Liver (tissue), 9 donors: ENCODE data around the gene MAG. TPM values are rescaled to one million over a fixed set of nuclear protein-coding genes. Genes with fewer than 3 reads are reported as not detected.

ENCODE experiments used
- DNase-seq: peaks from one replicate; pipeline ENCODE4 v3.0.0-alpha.2; 2017; ENCODE audit warnings: low spot score
- H3K27ac ChIP-seq, 2 donors: one replicate each; pipeline ENCODE4 v1.7.0; 2013; ENCODE audit warnings: inconsistent platforms in 2 of 2, low read length in 2 of 2, control low read depth in 1 of 2, low read depth in 1 of 2, mild to moderate bottlenecking in 1 of 2
- H3K27me3 ChIP-seq, 4 donors: one replicate each; pipeline versions ENCODE4 v1.6.1 to v1.7.0; 2013; ENCODE audit warnings: low read length in 3 of 4, inconsistent platforms in 1 of 4, mild to moderate bottlenecking in 1 of 4, moderate library complexity in 1 of 4; ENCODE audit not compliant: control insufficient read depth in 4 of 4, insufficient read depth in 4 of 4
- H3K36me3 ChIP-seq, 4 donors: one replicate each; pipeline versions ENCODE4 v1.6.1 to v1.7.0; 2013; ENCODE audit warnings: low read length in 3 of 4, mild to moderate bottlenecking in 3 of 4, low read depth in 1 of 4, moderate library complexity in 1 of 4; ENCODE audit not compliant: control insufficient read depth in 4 of 4, insufficient read depth in 3 of 4
- H3K4me1 ChIP-seq, 4 donors: one replicate each; pipeline versions ENCODE4 v1.6.1 to v1.7.0; 2013; ENCODE audit warnings: low read length in 3 of 4, mild to moderate bottlenecking in 3 of 4, moderate library complexity in 1 of 4; ENCODE audit not compliant: control insufficient read depth in 4 of 4, insufficient read depth in 4 of 4
- H3K4me3 ChIP-seq, 3 donors: one replicate each; pipeline versions ENCODE4 v1.6.1 to v1.7.0; 2013; ENCODE audit warnings: low read length in 3 of 3, control low read depth in 1 of 3, low read depth in 1 of 3, mild to moderate bottlenecking in 1 of 3
- H3K9ac ChIP-seq, 2 donors: one replicate each; pipeline ENCODE4 v1.7.0; 2013; ENCODE audit warnings: low read length in 2 of 2, mild to moderate bottlenecking in 2 of 2, moderate library complexity in 2 of 2, control low read depth in 1 of 2, low read depth in 1 of 2
- H3K9me3 ChIP-seq, 4 donors: one replicate each; pipeline versions ENCODE4 v1.6.1 to v1.7.0; 2013; ENCODE audit warnings: low read length in 3 of 4; ENCODE audit not compliant: control insufficient read depth in 4 of 4
- CTCF ChIP-seq: fragments of 150-350 bp; IDR thresholded peaks from 2 replicates; pipeline ENCODE4 v1.5.1; 2017; ENCODE audit warnings: improper control_type of control experiment, low read depth, low read length; ENCODE audit not compliant: missing input control
- EGR1 ChIP-seq, 2 donors: IDR thresholded peaks; 2 replicates each; pipeline ENCODE4 v1.6.1; 2016 to 2018; ENCODE audit warnings: antibody characterized with exemption in 2 of 2, low read depth in 2 of 2
- FOXA1 ChIP-seq: IDR thresholded peaks from 2 replicates; pipeline ENCODE4 v1.6.1; 2016; ENCODE audit warnings: antibody characterized with exemption
- FOXA2 ChIP-seq: IDR thresholded peaks from 2 replicates; pipeline ENCODE4 v1.6.1; 2016; ENCODE audit warnings: antibody characterized with exemption
- GABPA ChIP-seq, 2 donors: IDR thresholded peaks in 1 of 2; conservative IDR thresholded peaks in 1 of 2; 2 replicates each; pipeline ENCODE4 v1.6.1; 2016; ENCODE audit warnings: antibody characterized with exemption in 2 of 2, mild to moderate bottlenecking in 1 of 2, moderate library complexity in 1 of 2
- JUND ChIP-seq, 2 donors: IDR thresholded peaks; 2 replicates each; pipeline ENCODE4 v1.6.1; 2016; ENCODE audit warnings: antibody characterized with exemption in 2 of 2
- MAX ChIP-seq: IDR thresholded peaks from 2 replicates; pipeline ENCODE4 v1.6.1; 2016; ENCODE audit warnings: antibody characterized with exemption
- NR2F2 ChIP-seq: IDR thresholded peaks from 2 replicates; pipeline ENCODE4 v1.6.1; 2016; ENCODE audit warnings: antibody characterized with exemption
- RAD21 ChIP-seq, 2 donors: IDR thresholded peaks; 2 replicates each; pipeline ENCODE4 v1.6.1; 2016; ENCODE audit warnings: antibody characterized with exemption in 2 of 2, mild to moderate bottlenecking in 2 of 2
- REST ChIP-seq: IDR thresholded peaks from 2 replicates; pipeline ENCODE4 v1.6.1; 2016; ENCODE audit warnings: antibody characterized with exemption, mild to moderate bottlenecking
- RXRA ChIP-seq, 2 donors: IDR thresholded peaks; 2 replicates each; pipeline ENCODE4 v1.6.1; 2017 to 2018; ENCODE audit warnings: antibody characterized with exemption in 2 of 2, mild to moderate bottlenecking in 1 of 2
- SP1 ChIP-seq: IDR thresholded peaks from 2 replicates; pipeline ENCODE4 v1.6.1; 2018; ENCODE audit warnings: antibody characterized with exemption, mild to moderate bottlenecking
- TAF1 ChIP-seq: conservative IDR thresholded peaks from 2 replicates; pipeline ENCODE4 v1.6.1; 2016; ENCODE audit warnings: antibody characterized with exemption, mild to moderate bottlenecking
- WGBS: extraction: QIAGEN DNeasy Blood & Tissue Kit; methylation state at CpG from one replicate; pipeline ENCODE4 v1.1.7; 2013; 5-methylcytosine and 5-hydroxymethylcytosine counted together
- polyA plus RNA-seq, 2 donors: library from polyadenylated mRNA; stranded (reverse) in 1 of 2; unstranded in 1 of 2; fragments of 200-250 nt in 1 of 2; fragments of >200 nt in 1 of 2; fragmentation: Nextera tagmentation in 1 of 2; extraction: Ambion mirVana in 1 of 2; gene quantifications; one replicate each; pipeline versions ENCODE4 v1.2.1 to v1.2.3, GENCODE V29; 2013 to 2015
- total RNA-seq, 2 donors: library from RNA; depleted of rRNA; stranded (reverse); fragments of >200 nt; gene quantifications; one replicate each; pipeline ENCODE4 v1.2.3, GENCODE V29; 2014
- TF ChIP-seq, protein P1 (sequence below): IDR thresholded peaks from 2 replicates; pipeline ENCODE4 v1.6.1; 2016; ENCODE audit warnings: antibody characterized with exemption
- donor health status: healthy.
- donor health status: healthy.
- donor health status: healthy.
- donor health status: healthy.
- donor health status: healthy.

MAG gene
- total and polyA plus RNA-seq, 4 donors = 0.29 to 3.9 (median 0.33) TPM; not detected in 1

DNA sequence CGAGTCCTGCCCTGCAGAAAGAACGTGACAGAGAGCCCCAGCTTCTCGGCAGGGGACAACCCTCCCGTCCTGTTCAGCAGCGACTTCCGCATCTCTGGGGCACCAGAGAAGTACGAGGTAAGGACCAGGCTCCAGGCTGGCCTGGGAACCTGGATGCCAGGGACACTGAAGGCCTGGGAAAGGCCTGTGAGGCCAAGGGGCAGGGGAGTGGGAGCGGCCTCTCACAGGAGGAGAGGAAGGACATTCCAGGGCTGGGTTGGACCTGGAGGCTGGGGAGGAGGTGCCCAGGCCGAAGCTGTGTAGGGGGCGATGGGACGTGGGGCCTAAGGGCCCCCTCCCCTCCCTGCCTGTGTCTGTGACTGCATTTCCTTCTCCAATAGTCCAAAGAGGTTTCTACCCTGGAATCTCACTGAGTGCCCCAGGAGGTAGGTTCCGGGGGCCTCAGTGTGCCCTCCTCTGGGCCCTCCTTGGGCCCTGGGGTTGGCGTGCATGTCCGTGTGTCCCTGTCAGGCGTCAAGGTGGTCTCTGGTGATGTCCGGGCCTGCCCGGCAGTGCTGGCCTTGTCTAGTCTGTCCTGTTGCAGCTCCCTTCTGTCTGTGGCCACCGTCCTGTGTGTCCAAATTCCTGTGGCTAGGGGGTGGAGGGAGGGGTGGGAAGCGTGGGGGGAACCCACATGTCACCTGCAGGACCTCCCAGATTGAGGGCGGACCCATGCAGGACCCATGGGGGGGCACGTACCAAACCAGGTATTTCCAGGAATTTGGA lies 20.1 kb downstream of the MAG start:
- H3K9me3 ChIP-seq = no peaks in the 10 kb centered on the region
- WGBS = 92% methylated on average over 21 of the region's 21 CpGs
- H3K27me3 ChIP-seq = no peaks in the 10 kb centered on the region
- no peak overlapping the region for H3K9ac ChIP-seq
- H3K27ac ChIP-seq = no peak overlapping the region
- TF ChIP-seq RAD21 (IDR thresholded peaks at IDR 0.05) (no peak), REST (no peak), GABPA (IDR thresholded peaks at IDR 0.05 in 1 of 2, conservative IDR thresholded peaks at IDR 0.05 in 1 of 2) (no peak), NR2F2 (no peak), FOXA1 (no peak), TAF1 (no peak), JUND (IDR thresholded peaks at IDR 0.05) (no peak), FOXA2 (no peak), RXRA (IDR thresholded peaks at IDR 0.05) (no peak), EGR1 (IDR thresholded peaks at IDR 0.05; ENCODE audit: low read depth in 2 of 2) (no peak), SP1 (no peak), CTCF (no peak), MAX (no peak)
- TF ChIP-seq, protein P1, sequence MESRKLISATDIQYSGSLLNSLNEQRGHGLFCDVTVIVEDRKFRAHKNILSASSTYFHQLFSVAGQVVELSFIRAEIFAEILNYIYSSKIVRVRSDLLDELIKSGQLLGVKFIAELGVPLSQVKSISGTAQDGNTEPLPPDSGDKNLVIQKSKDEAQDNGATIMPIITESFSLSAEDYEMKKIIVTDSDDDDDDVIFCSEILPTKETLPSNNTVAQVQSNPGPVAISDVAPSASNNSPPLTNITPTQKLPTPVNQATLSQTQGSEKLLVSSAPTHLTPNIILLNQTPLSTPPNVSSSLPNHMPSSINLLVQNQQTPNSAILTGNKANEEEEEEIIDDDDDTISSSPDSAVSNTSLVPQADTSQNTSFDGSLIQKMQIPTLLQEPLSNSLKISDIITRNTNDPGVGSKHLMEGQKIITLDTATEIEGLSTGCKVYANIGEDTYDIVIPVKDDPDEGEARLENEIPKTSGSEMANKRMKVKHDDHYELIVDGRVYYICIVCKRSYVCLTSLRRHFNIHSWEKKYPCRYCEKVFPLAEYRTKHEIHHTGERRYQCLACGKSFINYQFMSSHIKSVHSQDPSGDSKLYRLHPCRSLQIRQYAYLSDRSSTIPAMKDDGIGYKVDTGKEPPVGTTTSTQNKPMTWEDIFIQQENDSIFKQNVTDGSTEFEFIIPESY = no peak
- no peaks in the 10 kb centered on the region for H3K36me3 ChIP-seq
- no peak for DNase-seq
- H3K4me1 ChIP-seq = peaks cover 0 to 4% (median under 1%) of the 10 kb centered on the region in 4 donors
- no peak overlapping the region for H3K4me3 ChIP-seq

DNA sequence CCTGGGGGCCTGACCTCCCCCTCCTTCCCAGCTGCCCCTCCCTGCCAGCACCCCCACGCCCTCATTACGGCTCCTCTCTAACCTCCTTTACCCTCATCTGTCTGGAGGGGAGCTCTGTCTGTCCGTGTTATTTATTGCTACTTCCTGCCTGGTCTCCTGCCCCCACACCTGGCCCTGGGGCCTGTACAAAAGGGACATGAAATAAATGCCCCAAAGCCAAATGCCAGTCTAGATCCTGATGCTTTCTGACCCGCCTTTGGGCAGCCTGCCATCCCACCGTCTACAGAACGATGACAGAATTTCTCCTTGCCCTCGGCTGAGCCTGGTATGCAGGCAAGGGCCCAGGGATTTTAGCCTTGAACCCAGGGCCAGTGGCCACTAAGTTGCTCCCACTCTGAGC lies 21.6 kb downstream of the MAG start:
- no peaks in the 10 kb centered on the region for H3K36me3 ChIP-seq
- H3K4me1 ChIP-seq = peaks cover 0 to 4% (median under 1%) of the 10 kb centered on the region in 4 donors
- no peak overlapping the region for H3K4me3 ChIP-seq
- no peak overlapping the region for H3K27ac ChIP-seq
- H3K27me3 ChIP-seq = no peaks in the 10 kb centered on the region
- no peaks in the 10 kb centered on the region for H3K9me3 ChIP-seq
- 61% methylated on average over 7 of the region's 7 CpGs for WGBS
- no peak overlapping the region for H3K9ac ChIP-seq
- TF ChIP-seq RAD21 (IDR thresholded peaks at IDR 0.05) (no peak), CTCF (no peak), NR2F2 (no peak), REST (no peak), JUND (IDR thresholded peaks at IDR 0.05) (no peak)
- no peak for DNase-seq
